Testis (tissue), 3 donors: ENCODE measurements around the gene DHPS. TPM values are rescaled to one million over a fixed set of nuclear protein-coding genes. Genes with fewer than 3 reads are reported as not detected.
A peak's percentile ranks its signal among the peaks of the same experiment; 100 is the strongest.

Experiments used
- DNase-seq: peaks from one replicate; pipeline ENCODE4 v3.0.0-alpha.2; 2019
- H3K27ac ChIP-seq, 2 donors: fragments of 200-600 bp; sonication (generic); one replicate each; pipeline ENCODE4 v1.5.1; 2019
- H3K27me3 ChIP-seq: fragments of 200-600 bp; sonication (generic); one replicate; pipeline ENCODE4 v1.5.1; 2019
- H3K36me3 ChIP-seq: fragments of 200-600 bp; sonication (generic); one replicate; pipeline ENCODE4 v1.5.1; 2017; ENCODE audit warnings: low read depth; ENCODE audit errors: missing control alignments
- H3K4me1 ChIP-seq: fragments of 200-600 bp; sonication (generic); one replicate; pipeline ENCODE4 v1.5.1; 2019
- H3K4me3 ChIP-seq, 2 donors: fragments of 200-600 bp; sonication (generic); one replicate each; pipeline ENCODE4 v1.5.1; 2017 to 2019
- H3K9me3 ChIP-seq: fragments of 200-600 bp; sonication (generic); one replicate; pipeline ENCODE4 v1.5.1; 2017
- CTCF ChIP-seq, 3 experiments: fragments of 450-650 bp in 2 of 3; fragments of 200-600 bp in 1 of 3; sonication (generic) in 1 of 3; IDR thresholded peaks; one replicate each; pipeline ENCODE4 v1.5.1; 2016 to 2019; ENCODE audit warnings: antibody characterized with exemption in 3 of 3, mild to moderate bottlenecking in 2 of 3, moderate library complexity in 1 of 3
- POLR2A ChIP-seq: fragments of 450-650 bp; IDR thresholded peaks from one replicate; pipeline ENCODE4 v1.6.1; 2017; ENCODE audit warnings: antibody characterized with exemption, mild to moderate bottlenecking, moderate library complexity
- WGBS, 2 donors: methylation state at CpG; one replicate each; pipeline ENCODE4 v1.1.5; 2018; 5-methylcytosine and 5-hydroxymethylcytosine counted together
- intact Hi-C: fragments of 100-400 bp; cut with DNase I; formaldehyde crosslinking; loops from one replicate; pipeline ENCODE4 v1.15.1; 2023; ENCODE audit warnings: low total_unique reads
- polyA plus RNA-seq: library from polyadenylated mRNA; stranded (reverse); fragments of 350-450 nt; fragmentation: Illumina TruSeq; extraction: RNeasy Lipid Tissue Mini Kit (QIAGEN cat#74804); gene quantifications from one replicate; pipeline ENCODE4 v1.2.3, GENCODE V29; 2014; ENCODE audit warnings: low read depth, low replicate concordance; ENCODE audit not compliant: insufficient read depth
- total RNA-seq, 2 donors: library from RNA; depleted of rRNA; stranded (reverse); fragments of >200 nt; gene quantifications; one replicate each; pipeline ENCODE4 v1.2.3, GENCODE V29; 2016

Gene DHPS
- total and polyA plus RNA-seq, 3 donors from 2014 or later, result 50.2 to 119 (median 85.9) TPM

GRCh38 chr19:12706332-12706718, 24.6 kb upstream of the DHPS start:
- WGBS, 2 donors, result 84 to 85% methylated on average over 7 to 13 of the region's 13 CpGs
- no peak for DNase-seq
- H3K4me1 ChIP-seq, result no peaks in the 10 kb centered on the region
- H3K27ac ChIP-seq, result no peak overlapping the region
- no peaks in the 10 kb centered on the region for H3K36me3 ChIP-seq
- H3K9me3 ChIP-seq, result no peaks in the 10 kb centered on the region
- no peak overlapping the region for H3K4me3 ChIP-seq
- intact Hi-C loops, result no loop called here
- no peak for TF ChIP-seq CTCF (IDR thresholded peaks at IDR 0.05)
- no peak for TF ChIP-seq POLR2A
- no peaks in the 10 kb centered on the region for H3K27me3 ChIP-seq

GRCh38 chr19:12705654-12706331, 24.1 kb upstream of the DHPS start:
- TF ChIP-seq CTCF (IDR thresholded peaks at IDR 0.05) (no peak), POLR2A (no peak)
- Histone ChIP-seq H3K4me1 (no peaks in the 10 kb centered on the region), H3K36me3 (no peaks in the 10 kb centered on the region), H3K9me3 (no peaks in the 10 kb centered on the region), H3K4me3 (no peak overlapping the region), H3K27me3 (no peaks in the 10 kb centered on the region), H3K27ac (no peak overlapping the region)
- intact Hi-C loops, result no loop called here
- WGBS, 2 donors, result 91% methylated on average over 11 to 29 of the region's 29 CpGs
- DNase-seq, result no peak

- TF ChIP-seq CTCF (IDR thresholded peaks at IDR 0.05) (no peak), POLR2A (no peak)
- H3K9me3 ChIP-seq, result no peaks in the 10 kb centered on the region
- no peaks in the 10 kb centered on the region for H3K36me3 ChIP-seq
- 89 to 94% methylated on average over 11 to 13 of the region's 13 CpGs for WGBS, 2 donors
- H3K27ac ChIP-seq, result no peak overlapping the region
- intact Hi-C loops, result no loop called here
- DNase-seq, result no peak
- H3K4me3 ChIP-seq, result no peak overlapping the region
- H3K4me1 ChIP-seq, result no peaks in the 10 kb centered on the region
- H3K27me3 ChIP-seq, result no peaks in the 10 kb centered on the region
Measured at GRCh38 chr19:12705169-12705568, 23.5 kb upstream of the DHPS start.

GRCh38 chr19:12703046-12703445, 21.4 kb upstream of the DHPS start:
- no peak overlapping the region for H3K27ac ChIP-seq
- WGBS, 2 donors, result 44 to 54% methylated on average over 9 of the region's 9 CpGs
- H3K4me1 ChIP-seq, result no peaks in the 10 kb centered on the region
- H3K27me3 ChIP-seq, result no peaks in the 10 kb centered on the region
- H3K9me3 ChIP-seq, result no peaks in the 10 kb centered on the region
- TF ChIP-seq CTCF (IDR thresholded peaks at IDR 0.05) (no peak), POLR2A (no peak)
- no peak overlapping the region for H3K4me3 ChIP-seq
- no peaks in the 10 kb centered on the region for H3K36me3 ChIP-seq
- peak; percentile 79 for DNase-seq
- intact Hi-C loops, result no loop called here

GRCh38 chr19:12701596-12702282, 20.1 kb upstream of the DHPS start:
- intact Hi-C loops, result no loop called here
- peaks cover 4% of the 10 kb centered on the region for H3K4me1 ChIP-seq
- no peak overlapping the region for H3K4me3 ChIP-seq
- H3K27ac ChIP-seq, result no peak overlapping the region
- no peaks in the 10 kb centered on the region for H3K36me3 ChIP-seq
- no peaks in the 10 kb centered on the region for H3K9me3 ChIP-seq
- TF ChIP-seq CTCF (IDR thresholded peaks at IDR 0.05) (no peak), POLR2A (no peak)
- no peak for DNase-seq
- no peaks in the 10 kb centered on the region for H3K27me3 ChIP-seq
- WGBS, 2 donors, result 89% methylated on average over 29 to 32 of the region's 33 CpGs
